ENCODE results near the gene ATOX1.

DNA sequence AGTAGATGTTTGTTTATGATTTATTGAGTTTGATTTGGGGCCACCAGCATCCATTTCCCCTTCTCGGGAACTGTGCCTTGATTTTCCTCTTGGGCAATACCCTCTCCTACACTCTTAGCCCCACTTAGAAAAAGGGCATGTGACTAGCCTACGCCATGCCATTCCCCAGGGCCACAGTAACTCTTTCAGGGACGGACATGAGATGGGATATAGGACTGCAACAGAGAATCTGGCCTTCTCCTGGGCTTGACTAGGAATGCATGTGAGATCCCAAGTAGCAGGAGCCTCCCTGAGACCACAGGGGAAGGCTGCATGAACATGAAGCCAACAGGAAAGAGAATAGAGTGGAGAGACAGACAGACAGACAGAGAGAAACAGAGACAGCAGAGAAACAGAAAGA, 41.0 kb downstream of the ATOX1 start:
- TF ChIP-seq POLR2A (IDR thresholded peaks at IDR 0.05) = no peak
- TF ChIP-seq, protein P1, sequence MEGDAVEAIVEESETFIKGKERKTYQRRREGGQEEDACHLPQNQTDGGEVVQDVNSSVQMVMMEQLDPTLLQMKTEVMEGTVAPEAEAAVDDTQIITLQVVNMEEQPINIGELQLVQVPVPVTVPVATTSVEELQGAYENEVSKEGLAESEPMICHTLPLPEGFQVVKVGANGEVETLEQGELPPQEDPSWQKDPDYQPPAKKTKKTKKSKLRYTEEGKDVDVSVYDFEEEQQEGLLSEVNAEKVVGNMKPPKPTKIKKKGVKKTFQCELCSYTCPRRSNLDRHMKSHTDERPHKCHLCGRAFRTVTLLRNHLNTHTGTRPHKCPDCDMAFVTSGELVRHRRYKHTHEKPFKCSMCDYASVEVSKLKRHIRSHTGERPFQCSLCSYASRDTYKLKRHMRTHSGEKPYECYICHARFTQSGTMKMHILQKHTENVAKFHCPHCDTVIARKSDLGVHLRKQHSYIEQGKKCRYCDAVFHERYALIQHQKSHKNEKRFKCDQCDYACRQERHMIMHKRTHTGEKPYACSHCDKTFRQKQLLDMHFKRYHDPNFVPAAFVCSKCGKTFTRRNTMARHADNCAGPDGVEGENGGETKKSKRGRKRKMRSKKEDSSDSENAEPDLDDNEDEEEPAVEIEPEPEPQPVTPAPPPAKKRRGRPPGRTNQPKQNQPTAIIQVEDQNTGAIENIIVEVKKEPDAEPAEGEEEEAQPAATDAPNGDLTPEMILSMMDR (IDR thresholded peaks at IDR 0.05) = no peak
